HG03457 (cell line): ENCODE measurements around the gene PCDH9.

Experiments
- ATAC-seq: cut with Tn5 transposase; IDR thresholded peaks from one replicate; pipeline ENCODE4 v1.9.1; 2021; ENCODE audit warnings: moderate number of reproducible peaks; ENCODE audit not compliant: unreplicated experiment

Gene PCDH9

DNA sequence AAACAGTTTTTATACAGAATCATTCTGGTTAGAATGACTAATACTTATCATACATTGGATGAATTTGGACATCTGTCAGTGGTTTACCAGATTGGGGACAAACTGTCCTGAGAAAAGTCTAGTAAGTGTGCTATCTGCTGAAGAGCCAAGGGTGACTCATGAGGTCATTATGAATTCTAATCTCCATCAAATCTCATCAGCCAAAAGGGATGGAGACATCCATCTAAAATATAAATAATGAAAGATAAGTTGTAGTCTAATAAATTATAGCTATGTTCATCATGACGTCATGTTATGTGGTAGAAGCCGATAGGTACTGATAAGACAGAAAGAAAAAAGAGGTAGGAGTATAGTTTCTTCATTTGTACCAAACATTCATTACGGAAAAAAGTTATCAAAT, 804.4 kb downstream of the PCDH9 start:
- no peak for ATAC-seq

DNA sequence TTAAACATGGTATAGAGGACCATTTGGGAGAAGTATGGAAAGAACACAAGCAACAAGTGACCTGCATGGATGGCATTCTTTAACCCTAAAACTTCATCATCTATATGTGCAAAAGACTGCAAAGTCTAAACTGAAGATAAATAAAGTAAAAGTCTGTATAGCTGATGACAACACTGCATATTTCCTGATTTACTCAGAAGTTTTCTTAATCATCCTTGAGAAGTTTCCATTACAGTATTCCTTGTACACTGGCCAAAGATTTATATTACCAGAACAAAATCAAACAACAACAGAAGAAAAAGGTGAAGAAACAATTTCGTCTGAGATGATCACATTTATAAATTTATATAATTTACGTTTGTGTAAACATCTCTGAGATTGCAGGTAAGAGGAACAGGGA, 805.7 kb downstream of the PCDH9 start:
- no peak for ATAC-seq

DNA sequence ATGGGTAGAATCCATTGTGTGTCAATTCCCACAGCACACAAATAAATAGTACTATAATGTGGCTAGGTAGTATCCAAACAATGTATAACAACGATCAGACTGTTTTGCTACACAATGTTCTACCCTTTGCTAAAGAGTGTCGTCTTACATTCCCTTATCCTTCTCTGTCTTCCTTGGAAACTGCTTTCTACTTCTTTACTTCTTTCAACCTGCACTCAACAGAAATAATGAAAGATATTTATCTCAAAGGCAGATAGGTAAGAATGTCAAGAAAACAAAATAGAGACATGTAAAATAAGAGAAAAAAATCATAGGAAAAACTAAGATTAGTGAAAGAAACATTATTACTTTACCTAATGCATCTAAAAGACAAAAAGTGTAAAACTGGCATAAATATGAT, 814.7 kb downstream of the PCDH9 start:
- no peak for ATAC-seq

DNA sequence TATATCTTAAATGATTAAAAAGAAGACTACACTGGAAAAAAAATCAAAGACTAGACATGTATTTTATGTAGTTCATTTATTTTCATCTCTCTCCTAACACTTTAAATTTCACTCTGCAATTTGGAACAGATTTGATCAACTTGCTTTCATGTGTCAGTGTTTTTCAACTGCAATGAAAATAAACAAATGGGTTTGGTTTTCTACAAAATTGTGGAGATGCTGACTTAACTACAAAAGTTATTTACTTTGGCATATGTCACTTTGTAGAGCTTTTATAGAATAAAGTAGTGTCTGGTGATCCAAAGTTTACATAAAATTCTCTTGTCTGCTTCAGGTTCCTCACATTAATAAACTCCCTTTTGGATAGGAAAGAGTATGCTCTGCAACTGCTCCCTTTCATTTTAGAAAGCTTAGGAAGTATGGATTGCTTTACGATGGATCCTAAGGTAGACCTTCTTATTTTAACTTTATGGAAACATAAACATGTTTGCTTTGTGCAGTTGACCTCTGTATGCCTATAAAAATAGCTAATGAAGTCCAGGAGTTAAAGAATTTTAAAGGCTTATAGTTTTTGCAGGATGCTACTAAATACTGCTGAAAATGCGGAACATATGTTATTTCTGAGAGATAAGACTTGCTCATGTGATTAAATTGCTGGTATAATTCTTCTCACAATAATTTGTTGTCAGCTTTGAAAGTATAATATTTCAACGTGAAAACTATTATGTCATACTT, 815.9 kb downstream of the PCDH9 start:
- ATAC-seq, result no peak

DNA sequence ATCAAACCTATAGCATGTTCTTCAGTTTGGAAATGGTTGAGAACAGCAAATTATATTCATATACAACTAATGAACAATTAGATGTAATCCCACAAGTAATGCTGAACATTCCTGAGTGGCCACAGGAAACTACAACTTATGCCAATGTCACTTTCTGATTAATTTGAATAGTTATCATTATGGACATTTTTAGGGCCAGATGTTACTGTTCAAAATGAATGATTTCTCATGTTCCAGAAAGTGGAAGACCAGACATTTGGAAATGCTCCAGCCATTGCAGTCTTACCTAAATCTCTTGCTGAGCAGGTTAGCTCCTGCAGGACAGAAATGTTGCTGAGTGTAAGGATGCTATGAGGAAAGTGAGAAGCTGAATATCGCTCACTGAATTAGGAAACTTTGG, 819.8 kb downstream of the PCDH9 start:
- no peak for ATAC-seq

- ATAC-seq, result no peak
Measured at GRCh38 chr13:66409542-66409941, 820.6 kb downstream of the PCDH9 start.

DNA sequence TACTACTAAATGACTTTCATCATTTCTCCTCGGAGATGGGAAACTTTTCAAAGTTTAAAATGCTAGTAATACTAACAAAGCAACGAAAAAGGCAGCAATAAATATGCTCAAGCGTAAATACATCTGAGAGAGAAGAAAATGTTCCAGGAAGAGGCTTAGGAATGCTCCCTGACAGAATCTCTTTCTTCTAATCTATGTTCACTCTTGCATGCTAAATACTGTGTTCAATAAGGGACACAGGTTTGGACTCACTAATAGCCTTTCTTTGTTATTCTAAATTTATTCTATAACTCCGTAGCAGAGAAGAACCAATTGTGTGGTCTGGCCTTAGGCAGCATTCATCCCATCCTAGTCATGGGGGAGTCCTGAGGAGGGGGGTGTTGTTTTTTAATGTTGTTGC, 823.0 kb downstream of the PCDH9 start:
- ATAC-seq, result no peak

GRCh38 chr13:66405908-66406802, 824.0 kb downstream of the PCDH9 start:
- no peak for ATAC-seq

DNA sequence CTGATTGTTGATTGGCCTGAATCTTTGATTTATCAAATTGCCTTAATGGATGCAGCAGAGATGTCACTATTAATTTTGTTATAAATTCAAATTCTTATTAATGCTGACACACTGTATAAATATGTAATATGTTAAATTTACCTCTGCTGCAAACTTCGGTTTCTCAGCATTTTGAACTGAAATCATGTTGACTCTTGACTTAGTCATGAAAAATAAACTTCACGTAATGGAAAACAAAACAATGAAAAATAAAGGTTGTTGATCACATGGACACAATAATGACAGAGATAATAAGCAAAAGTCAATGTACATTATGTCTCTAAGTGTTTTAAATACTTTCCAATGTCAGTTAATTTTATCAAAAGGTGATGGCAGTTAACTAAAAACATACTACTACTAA, 827.6 kb downstream of the PCDH9 start:
- no peak for ATAC-seq

GRCh38 chr13:66402066-66402465, 828.1 kb downstream of the PCDH9 start:
- no peak for ATAC-seq

DNA sequence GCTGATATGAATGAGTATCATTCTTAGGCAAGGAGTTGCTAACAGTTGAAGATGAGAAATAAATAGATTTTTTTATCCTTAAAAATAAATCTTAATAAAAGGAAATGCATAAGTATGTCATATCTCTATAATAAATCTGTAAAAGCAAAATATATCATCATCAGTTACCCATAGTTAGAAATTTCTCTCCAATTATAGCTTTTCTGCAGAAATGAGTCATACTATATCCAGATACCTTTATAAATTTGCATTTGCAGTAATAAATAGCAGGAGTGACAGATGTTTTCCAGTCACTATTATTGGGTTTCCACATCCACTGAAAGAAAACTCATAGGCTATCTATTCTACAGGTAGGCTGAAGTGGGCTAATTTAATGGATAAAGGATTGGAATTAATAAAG, 829.8 kb downstream of the PCDH9 start:
- ATAC-seq, result no peak

GRCh38 chr13:66399873-66400272, 830.3 kb downstream of the PCDH9 start:
- ATAC-seq, result no peak

DNA sequence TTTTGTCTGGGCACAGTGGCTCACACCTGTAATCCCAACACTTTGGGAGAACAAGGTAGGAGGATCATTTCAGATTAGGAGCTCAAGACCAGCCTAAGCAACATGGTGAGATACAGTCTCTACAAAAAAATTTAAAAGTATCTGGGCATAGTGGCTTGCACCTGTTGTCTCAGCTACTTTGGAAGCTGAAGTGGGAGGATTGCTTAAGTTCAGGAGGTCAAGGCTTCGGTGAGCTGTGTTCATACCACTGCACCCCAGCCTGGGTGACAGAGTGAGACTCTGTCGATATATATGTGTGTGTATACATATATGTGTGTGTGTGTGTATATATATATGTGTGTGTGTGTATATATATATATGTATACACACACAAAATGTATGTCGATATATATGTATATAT, 833.0 kb downstream of the PCDH9 start:
- ATAC-seq, result no peak

DNA sequence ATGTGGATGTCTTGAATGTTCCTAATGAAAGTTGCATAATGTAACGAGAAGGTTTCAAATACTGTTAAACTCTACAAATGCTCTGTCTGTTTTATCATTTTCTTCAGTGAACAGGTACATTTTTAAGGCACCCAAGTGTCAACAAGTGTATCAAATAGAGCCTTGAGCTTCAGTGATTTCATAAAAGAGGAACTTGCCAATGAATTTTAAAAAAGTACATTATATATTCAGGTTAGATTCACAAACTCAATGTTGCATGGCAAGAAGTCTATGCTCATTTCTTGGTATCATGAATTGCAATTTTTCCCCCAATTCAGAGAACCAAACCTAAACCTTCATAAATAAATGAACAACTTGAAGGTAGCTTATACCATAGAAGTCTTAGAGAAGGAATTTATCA, 838.8 kb downstream of the PCDH9 start:
- no peak for ATAC-seq

GRCh38 chr13:66378894-66379293, 851.2 kb downstream of the PCDH9 start:
- no peak for ATAC-seq

DNA sequence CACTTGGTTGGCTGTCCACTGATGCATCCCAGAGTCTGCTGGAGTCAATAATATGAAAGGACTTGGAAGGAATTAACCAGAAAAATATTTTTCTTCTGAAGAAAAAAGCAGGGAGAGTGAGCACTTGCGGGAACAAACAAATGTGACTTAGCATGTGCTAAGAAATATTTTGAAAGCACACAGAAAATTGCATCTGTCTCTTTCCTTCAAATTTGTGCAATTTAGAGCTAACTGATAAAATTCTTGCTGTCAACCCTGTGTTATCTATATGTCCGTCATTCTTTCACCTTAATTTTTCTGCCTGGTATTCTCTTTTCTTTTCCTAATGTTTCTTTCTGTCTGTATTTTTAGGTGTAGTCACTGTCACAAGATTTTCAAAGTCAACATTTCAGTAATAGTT, 852.6 kb downstream of the PCDH9 start:
- no peak for ATAC-seq

GRCh38 chr13:66375756-66376155, 854.4 kb downstream of the PCDH9 start:
- no peak for ATAC-seq

DNA sequence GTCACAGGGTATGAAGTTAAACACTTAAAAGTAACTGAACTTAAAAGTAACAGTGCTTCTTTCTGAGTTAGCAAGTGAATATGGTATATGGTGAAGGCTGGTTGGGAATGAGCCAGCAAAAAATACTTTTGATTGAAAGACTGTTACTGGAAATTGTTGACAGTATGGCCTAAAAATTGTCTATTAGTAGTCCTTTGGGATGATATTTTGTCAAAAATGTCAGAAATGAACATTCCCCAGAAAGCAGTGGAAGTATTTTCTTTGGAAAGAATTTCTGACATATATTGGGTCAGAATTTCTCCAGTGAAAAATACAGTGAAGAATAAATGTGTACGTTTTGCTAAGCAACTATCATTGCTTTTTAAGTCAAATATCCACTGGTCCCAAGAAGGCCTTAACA, 860.5 kb downstream of the PCDH9 start:
- no peak for ATAC-seq

DNA sequence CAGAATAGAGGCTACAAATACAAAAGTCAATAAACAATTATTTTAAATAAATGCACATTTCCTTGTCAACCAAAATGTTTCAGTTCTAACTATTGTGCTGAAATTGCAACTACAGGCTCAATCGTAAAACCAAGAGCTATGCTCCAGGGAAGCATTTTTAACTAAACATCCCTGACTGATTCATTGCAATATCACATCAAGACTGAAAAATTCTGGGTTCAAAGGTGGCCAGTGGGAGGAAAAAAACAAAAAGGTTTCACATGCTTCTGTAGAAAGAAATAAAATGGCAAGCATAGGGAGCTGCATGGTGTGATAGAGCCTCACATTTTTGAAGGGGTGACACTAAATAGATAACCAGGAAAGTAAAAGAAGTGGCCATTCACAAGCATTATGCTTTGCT, 862.8 kb downstream of the PCDH9 start:
- no peak for ATAC-seq

DNA sequence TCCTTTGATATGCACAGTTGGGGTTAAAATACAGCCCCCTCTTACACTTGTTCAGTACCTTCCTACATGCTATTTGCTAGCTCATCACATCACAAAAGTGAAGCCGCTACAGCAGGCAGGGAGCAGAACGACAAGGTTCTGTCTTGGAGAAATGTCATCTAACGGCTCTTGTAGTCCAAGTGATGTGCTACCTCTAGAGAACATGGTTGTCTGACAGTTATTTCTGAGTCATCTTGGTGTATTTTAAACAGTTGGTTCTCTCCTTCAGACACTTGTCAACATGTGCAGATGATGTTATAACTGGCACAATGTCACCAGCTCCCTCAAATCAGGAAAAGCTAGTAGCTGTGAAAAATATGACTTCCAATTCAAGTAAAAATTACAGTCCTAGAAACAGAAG, 865.0 kb downstream of the PCDH9 start:
- no peak for ATAC-seq

DNA sequence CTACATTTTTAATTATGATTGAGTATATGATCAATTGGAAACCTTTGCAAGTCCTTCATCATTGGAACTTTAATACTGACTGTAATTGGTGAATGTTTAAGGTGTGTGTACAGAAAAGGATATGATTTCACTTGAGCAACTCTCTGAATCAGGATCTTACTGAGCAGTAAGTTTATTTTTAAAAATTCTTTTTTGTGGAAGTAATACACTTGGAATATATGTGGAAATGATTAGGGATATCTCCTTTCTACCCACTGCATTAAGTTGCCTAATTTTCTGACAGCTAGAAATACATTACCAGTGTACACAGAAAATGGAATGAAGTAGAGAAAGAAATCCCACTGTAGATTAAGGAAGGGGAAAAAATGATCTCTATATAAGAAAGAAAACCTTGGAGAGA, 865.8 kb downstream of the PCDH9 start:
- no peak for ATAC-seq

DNA sequence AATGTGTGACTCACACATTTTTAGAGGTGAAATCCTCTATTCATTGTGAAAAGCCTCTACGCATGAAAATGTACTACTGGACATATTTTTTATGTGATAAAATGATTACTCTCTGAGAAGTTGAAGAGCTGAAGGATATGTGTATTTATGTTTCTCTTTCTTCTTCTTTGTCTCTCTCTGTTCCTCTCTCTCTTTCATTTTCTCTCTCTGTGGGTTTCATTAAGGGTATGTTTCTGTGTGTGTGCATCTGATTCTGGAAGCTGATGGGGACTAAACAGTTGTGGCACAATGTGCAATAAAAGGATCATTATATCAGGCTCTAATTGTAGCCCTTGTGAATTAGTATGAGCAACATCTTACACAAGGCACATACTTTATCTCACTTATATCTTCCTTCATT, 867.7 kb downstream of the PCDH9 start:
- peak; percentile 53 for ATAC-seq
